HL-60/S4 treated with phorbol 12-myristate 13-acetate at 8.2 ng/mL for 4 days and 3 days (cell line): Measurements from ENCODE around the gene CSRP1.

Experiments
- in situ Hi-C: fragments of 300-500 bp; cut with MboI; formaldehyde crosslinking; loops from 2 replicates; pipeline ENCODE4 v1.15.0; 2022; ENCODE audit warnings: low sequenced_read_pairs

The CSRP1 gene

GRCh38 chr1:201457508-201457960, 49.4 kb downstream of the CSRP1 start:
- in situ Hi-C loops, result no loop called here

DNA sequence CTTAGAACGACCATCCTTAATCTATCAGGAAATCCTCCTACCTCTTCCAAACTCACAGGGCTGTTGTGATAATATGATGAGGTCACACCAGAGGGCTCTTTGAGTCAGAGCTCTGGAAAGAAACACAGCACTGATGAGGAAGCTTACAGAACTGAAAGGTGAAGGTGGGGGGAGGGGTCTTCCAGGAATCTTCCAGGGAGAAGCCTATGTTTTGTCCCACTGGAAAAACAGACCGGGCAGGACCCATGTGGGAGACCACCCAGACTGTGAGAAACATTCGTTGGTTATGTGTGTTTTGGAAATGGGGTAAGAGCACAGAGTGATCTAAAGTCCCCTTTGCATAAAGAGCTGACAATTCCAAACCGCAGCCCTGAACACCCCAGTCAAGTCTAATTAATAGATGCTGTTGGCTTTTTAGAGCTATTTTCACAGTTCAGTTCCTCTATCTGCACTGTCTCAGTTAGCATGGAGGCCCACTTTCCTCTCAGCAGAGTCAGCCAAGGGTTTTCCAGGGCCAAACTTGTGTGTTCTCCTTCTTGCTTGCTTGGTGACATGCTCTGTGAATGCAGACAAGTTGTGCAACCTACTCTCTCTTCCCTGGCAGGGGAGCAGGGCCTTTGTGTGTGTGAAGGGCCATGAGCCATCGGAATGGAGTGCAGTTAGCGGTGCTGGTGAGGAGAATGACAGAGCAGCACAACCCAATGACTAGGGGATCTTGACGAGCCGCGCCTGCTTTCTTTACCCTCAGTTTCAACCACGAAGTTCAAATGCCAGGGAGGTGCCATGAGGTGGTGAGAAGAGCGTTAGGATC, 50.2 kb downstream of the CSRP1 start:
- in situ Hi-C loops, result no loop called here

GRCh38 chr1:201455098-201455497, 51.8 kb downstream of the CSRP1 start:
- in situ Hi-C loops, result no loop called here

GRCh38 chr1:201454608-201455007, 52.3 kb downstream of the CSRP1 start:
- in situ Hi-C loops, result no loop called here

DNA sequence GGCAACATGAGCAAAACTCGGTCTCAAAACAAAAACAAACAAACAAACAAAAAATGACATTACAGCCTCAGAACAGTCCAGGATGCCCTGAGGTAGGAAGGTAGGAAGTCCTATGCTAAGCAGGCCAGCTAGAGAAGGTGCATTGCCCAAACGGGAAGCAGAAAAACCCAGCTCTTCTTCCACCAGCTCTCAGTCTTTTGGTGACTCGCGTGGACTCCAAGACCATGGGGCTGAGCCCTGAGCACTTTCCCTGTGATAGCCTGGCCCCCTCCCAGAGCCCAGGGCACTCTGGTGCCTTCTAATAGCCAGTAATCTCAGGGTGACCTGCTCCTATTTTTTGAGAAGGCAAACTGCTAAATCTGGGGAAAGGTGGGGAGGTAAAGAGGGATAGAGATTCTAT, 54.1 kb downstream of the CSRP1 start:
- in situ Hi-C loops, result no loop called here

- in situ Hi-C loops, result no loop called here
Observed at GRCh38 chr1:201450721-201451291, 56.1 kb downstream of the CSRP1 start.

DNA sequence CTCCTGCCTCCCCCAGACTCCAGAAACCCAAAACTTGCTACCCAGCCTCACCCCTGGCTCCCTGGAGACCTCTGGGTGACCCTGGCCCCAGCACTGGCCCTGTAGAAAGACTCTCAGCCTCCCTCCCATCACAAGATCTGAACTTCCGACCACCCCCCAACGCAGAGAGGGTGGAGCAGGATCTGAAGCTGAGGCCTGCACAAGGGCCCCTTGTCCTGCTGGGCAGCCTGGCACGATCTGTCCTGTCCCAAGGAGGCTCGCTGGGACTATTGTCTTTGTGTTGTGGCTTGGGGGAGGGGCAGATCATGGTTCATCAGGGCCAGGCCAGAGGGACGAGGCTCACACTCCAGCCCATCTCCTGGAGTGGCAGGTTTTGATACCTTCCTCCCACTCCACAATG, 57.9 kb downstream of the CSRP1 start:
- in situ Hi-C loops, result no loop called here

GRCh38 chr1:201447903-201448871, 58.7 kb downstream of the CSRP1 start:
- in situ Hi-C loops, result no loop called here

GRCh38 chr1:201445310-201445709, 61.6 kb downstream of the CSRP1 start:
- in situ Hi-C loops, result no loop called here

DNA sequence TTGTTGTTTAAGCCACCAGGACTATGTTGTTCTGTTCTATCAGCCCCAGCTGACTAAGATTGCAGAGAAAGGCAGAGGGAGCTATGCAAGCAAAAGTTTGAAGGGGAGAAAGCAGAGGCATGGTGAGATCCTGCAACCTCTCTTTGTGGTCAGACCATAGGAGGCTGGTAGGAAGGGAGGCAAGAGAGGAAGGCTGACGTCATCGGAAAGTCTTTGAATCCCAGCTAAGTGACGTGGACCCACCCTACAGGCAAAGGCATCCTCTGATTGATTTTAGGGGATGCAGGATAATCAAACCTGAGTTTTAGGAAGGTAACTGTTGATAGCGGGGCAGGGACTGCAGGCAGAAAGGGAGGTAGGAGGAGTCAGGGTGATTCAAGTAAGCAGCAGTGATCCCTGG, 62.1 kb downstream of the CSRP1 start:
- in situ Hi-C loops, result no loop called here

GRCh38 chr1:201443747-201444146, 63.2 kb downstream of the CSRP1 start:
- in situ Hi-C loops, result no loop called here

DNA sequence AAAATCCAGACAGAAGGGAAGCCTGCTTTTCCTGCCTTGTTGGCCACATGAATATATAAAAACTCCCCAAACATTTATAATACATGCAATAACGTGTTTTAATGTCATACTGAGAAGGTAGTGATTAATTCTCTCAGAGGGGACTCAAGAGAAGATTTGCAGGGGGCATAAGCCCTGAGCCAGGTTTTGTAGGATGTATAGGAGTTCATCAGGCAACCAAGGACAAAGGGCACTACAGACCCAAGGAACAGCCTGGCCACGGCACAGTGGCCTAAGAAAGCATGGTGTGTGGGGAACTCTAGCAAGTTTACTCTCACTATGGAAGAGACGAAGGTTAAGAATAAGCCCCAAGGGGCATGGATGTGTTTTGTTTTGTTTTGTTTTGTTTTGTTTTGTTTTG, 70.0 kb downstream of the CSRP1 start:
- in situ Hi-C loops, result no loop called here

- in situ Hi-C loops, result no loop called here
Observed at GRCh38 chr1:201436393-201436792, 70.5 kb downstream of the CSRP1 start.

DNA sequence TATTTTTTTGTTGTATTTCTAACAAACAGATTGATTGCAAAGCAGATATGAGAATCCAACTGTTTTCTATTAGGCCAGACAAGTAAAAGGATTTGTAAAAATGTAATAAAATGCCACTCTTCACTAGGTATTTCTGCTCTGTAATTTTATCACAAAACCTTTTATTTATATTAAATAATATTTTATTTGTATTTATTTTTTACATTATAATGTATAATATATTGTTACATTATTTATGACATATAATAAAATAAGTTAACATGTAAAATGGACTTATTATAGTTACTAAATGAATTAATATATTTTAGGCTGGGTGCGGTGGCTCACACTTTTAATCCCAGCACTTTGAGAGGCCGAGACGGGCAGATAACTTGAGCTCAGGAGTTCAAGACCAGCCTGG, 72.7 kb downstream of the CSRP1 start:
- in situ Hi-C loops, result no loop called here

DNA sequence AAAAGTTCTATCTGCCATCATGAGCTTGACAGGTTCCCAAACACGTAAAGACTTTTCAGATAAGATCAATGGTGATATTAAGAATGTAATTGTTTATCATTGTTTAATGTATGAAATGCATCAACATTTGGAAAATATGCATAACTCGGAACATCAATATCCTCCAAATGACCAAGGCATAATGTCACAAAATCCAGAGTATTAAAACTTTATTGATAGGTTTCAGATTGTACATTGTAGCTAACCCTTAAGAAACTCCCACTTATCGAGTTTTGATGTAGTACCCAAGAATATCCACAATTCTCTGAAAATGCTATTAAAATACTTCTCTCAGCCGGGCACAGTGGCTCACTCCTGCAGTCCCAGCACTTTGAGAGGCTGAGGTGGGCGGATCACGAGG, 73.3 kb downstream of the CSRP1 start:
- in situ Hi-C loops, result no loop called here
